ENCODE results near the gene BNC2.

BNC2 gene

DNA sequence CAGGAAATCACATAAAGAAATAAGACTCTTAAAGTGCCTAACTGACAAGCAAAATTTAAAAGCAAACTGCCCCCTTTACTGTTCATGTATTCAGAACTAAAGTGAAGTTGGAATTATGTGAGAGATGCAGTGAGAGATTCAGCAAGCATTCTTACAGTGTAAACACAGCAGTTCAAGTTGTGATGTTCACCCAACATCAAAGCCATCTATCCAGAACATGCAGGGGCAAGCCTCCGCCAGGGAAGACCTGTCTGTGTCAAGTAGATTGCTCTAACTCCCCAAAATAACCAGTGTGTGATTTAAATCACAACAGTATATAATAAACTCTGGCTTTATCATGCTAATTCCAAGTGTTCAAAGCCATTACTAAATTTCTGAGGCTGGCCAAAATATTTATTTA, 233.3 kb downstream of the BNC2 start:
- Histone ChIP-seq H3K36me3 (ENCODE audit: low read depth) (no peaks in the 10 kb centered on the region), H3K4me1 (ENCODE audit: insufficient read depth, poor library complexity, severe bottlenecking) (peaks cover 6% of the 10 kb centered on the region), H3K27ac (ENCODE audit: poor library complexity, severe bottlenecking) (no peak overlapping the region), H3K27me3 (ENCODE audit: insufficient read depth, poor library complexity, severe bottlenecking) (peaks cover 5% of the 10 kb centered on the region), H3K4me3 (ENCODE audit: severe bottlenecking) (no peak overlapping the region), H3K9me3 (ENCODE audit: severe bottlenecking) (no peaks in the 10 kb centered on the region)
- DNase-seq (ENCODE audit: low spot score) (no peak), ATAC-seq (ENCODE audit: low read depth) (no peak)
- TF ChIP-seq, protein P1, sequence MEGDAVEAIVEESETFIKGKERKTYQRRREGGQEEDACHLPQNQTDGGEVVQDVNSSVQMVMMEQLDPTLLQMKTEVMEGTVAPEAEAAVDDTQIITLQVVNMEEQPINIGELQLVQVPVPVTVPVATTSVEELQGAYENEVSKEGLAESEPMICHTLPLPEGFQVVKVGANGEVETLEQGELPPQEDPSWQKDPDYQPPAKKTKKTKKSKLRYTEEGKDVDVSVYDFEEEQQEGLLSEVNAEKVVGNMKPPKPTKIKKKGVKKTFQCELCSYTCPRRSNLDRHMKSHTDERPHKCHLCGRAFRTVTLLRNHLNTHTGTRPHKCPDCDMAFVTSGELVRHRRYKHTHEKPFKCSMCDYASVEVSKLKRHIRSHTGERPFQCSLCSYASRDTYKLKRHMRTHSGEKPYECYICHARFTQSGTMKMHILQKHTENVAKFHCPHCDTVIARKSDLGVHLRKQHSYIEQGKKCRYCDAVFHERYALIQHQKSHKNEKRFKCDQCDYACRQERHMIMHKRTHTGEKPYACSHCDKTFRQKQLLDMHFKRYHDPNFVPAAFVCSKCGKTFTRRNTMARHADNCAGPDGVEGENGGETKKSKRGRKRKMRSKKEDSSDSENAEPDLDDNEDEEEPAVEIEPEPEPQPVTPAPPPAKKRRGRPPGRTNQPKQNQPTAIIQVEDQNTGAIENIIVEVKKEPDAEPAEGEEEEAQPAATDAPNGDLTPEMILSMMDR (IDR thresholded peaks at IDR 0.05; ENCODE audit: poor library complexity, severe bottlenecking): no peak

DNA sequence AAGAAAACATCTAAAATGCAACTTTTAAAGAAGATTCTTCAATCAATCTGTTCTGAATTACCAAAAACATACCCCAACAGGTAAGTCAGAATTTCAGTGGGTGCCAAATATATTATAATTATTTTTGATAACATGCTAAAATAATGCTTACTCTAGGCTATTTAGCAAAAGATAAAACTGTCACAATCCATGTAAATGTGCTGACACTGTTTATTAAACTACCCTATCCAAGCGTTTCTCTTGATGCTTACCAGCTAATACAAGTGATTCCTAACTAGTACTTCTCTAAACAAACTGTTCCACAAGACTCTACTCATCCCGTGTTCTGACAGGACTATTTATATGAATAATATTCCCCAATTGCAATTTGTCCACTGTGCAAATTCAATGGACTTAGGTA, 236.7 kb downstream of the BNC2 start:
- Histone ChIP-seq H3K27ac (ENCODE audit: poor library complexity, severe bottlenecking) (no peak overlapping the region), H3K4me1 (ENCODE audit: insufficient read depth, poor library complexity, severe bottlenecking) (peaks cover 6% of the 10 kb centered on the region), H3K9me3 (ENCODE audit: severe bottlenecking) (no peaks in the 10 kb centered on the region), H3K36me3 (ENCODE audit: low read depth) (no peaks in the 10 kb centered on the region), H3K4me3 (ENCODE audit: severe bottlenecking) (no peak overlapping the region), H3K27me3 (ENCODE audit: insufficient read depth, poor library complexity, severe bottlenecking) (peaks cover 5% of the 10 kb centered on the region)
- ATAC-seq (ENCODE audit: low read depth) (no peak), DNase-seq (ENCODE audit: low spot score) (no peak)
- TF ChIP-seq, protein P1 (IDR thresholded peaks at IDR 0.05; ENCODE audit: poor library complexity, severe bottlenecking): no peak

GRCh38 chr9:16628413-16628812, 242.1 kb downstream of the BNC2 start:
- no peaks in the 10 kb centered on the region for H3K9me3 ChIP-seq (ENCODE audit: severe bottlenecking)
- H3K4me3 ChIP-seq (ENCODE audit: severe bottlenecking): no peak overlapping the region
- no peaks in the 10 kb centered on the region for H3K36me3 ChIP-seq (ENCODE audit: low read depth)
- DNase-seq (ENCODE audit: low spot score) (no peak), ATAC-seq (ENCODE audit: low read depth) (no peak)
- no peaks in the 10 kb centered on the region for H3K27me3 ChIP-seq (ENCODE audit: insufficient read depth, poor library complexity, severe bottlenecking)
- TF ChIP-seq, protein P1 (IDR thresholded peaks at IDR 0.05; ENCODE audit: poor library complexity, severe bottlenecking): no peak
- H3K4me1 ChIP-seq (ENCODE audit: insufficient read depth, poor library complexity, severe bottlenecking): no peaks in the 10 kb centered on the region
- H3K27ac ChIP-seq (ENCODE audit: poor library complexity, severe bottlenecking): no peak overlapping the region

GRCh38 chr9:16627967-16628366, 242.5 kb downstream of the BNC2 start:
- H3K9me3 ChIP-seq (ENCODE audit: severe bottlenecking): no peaks in the 10 kb centered on the region
- H3K36me3 ChIP-seq (ENCODE audit: low read depth): no peaks in the 10 kb centered on the region
- H3K4me3 ChIP-seq (ENCODE audit: severe bottlenecking): no peak overlapping the region
- H3K27ac ChIP-seq (ENCODE audit: poor library complexity, severe bottlenecking): no peak overlapping the region
- TF ChIP-seq, protein P1 (IDR thresholded peaks at IDR 0.05; ENCODE audit: poor library complexity, severe bottlenecking): no peak
- no peaks in the 10 kb centered on the region for H3K4me1 ChIP-seq (ENCODE audit: insufficient read depth, poor library complexity, severe bottlenecking)
- H3K27me3 ChIP-seq (ENCODE audit: insufficient read depth, poor library complexity, severe bottlenecking): no peaks in the 10 kb centered on the region
- no peak for DNase-seq (ENCODE audit: low spot score)
- no peak for ATAC-seq (ENCODE audit: low read depth)

DNA sequence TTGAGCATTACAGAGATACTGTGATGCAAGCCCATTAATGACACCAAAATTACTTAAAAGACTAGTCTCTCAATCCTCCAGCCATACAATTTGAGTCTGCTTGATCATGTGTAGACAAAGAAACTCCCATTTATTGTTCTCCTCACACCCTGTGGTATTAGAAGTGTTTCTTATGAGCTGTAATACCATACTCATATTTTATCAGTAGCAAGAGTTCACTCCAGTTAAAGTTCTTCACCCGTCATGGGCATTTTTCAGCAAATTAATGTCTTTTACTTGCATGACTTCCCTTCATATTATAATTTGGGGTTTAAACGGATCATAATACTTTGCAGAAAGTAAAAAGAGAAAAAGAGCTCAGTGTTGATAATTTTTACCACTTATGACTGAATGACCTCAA, 242.9 kb downstream of the BNC2 start:
- no peak for DNase-seq (ENCODE audit: low spot score)
- TF ChIP-seq, protein P1 (IDR thresholded peaks at IDR 0.05; ENCODE audit: poor library complexity, severe bottlenecking): no peak
- no peaks in the 10 kb centered on the region for H3K27me3 ChIP-seq (ENCODE audit: insufficient read depth, poor library complexity, severe bottlenecking)

More for the DNA sequence above, 242.9 kb downstream of the BNC2 start:
- no peaks in the 10 kb centered on the region for H3K36me3 ChIP-seq (ENCODE audit: low read depth)
- H3K9me3 ChIP-seq (ENCODE audit: severe bottlenecking): no peaks in the 10 kb centered on the region
- H3K4me1 ChIP-seq (ENCODE audit: insufficient read depth, poor library complexity, severe bottlenecking): no peaks in the 10 kb centered on the region
- no peak overlapping the region for H3K27ac ChIP-seq (ENCODE audit: poor library complexity, severe bottlenecking)
- no peak overlapping the region for H3K4me3 ChIP-seq (ENCODE audit: severe bottlenecking)
- ATAC-seq (ENCODE audit: low read depth): no peak

Data from RWPE2 (cell line).